DMS53 treated with DMSO at 0.1 percent for 48 hours (cell line): ENCODE data around the gene WDR91.

Source experiments
- DNase-seq: peaks from one replicate; lab custom pipeline; 2025; ENCODE audit not compliant: unreplicated experiment; lab: John Stamatoyannopoulos, UW

The WDR91 gene

DNA sequence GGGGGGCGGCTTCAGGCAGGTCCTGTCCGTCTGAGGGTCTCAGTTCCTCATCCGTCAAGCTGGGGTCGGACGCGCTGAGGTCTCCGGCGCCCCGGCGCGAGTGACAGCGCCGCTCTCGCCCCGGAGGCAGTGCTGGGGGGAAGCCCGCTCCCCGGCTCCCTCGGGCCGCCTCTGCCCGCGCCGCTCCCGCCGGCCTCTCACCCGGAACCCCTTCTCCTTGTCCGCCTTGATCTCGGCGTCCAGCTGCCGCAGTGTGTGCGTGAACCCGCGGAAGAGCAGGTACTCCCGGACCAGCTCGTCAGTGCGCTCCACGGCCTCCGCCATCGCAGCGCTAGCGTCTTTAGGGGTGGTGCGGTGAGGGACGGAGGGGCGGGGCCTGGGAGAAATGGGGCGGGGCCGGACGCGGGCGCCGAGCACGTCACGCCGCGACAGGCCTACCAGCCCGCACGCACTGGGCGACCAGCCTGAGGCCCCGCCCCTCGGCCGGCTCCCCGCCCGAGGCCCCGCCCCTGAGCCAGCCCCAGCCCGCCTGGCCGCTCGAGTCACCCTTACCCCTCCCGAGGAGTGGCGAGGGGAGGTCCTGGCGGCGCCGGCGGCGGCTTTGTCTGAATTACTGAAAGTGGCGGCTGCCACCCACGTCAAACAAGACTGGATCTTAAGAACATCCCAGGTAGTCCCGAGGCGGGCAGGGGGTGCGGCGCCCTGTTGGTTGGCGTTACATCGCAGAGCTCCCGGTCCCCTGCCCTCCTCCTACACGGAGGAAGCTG lies at the start of gene WDR91:
Gene WDR91 (minus strand): TSS at position 348 of the 767 bp plus-strand sequence. CDS start 24 bp downstream, at position 324.
- peak; percentile 87 for DNase-seq

GRCh38 chr7:135260470-135260869 lies 49.1 kb upstream of the WDR91 start:
- no peak for DNase-seq

DNA sequence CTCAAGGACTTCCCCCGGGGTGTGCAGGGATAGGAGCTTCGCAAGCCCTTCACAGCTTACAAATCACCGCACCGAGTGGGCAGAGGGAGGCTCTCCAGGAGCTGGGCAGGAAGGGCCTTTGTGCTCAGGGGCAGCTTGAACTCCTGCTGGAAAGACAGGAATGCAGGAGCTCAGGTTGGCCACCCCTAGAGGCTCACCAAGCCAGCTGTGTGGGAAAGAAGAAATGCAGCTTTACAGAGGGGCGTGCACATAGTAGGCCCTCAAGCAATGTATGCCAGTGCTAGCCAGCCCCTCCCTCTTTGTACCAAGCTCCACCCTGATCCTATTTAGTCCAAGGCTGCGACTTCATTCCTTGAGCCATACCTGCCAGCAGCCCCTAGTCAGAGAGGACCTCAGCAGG lies 48.4 kb upstream of the WDR91 start:
- DNase-seq = no peak

DNA sequence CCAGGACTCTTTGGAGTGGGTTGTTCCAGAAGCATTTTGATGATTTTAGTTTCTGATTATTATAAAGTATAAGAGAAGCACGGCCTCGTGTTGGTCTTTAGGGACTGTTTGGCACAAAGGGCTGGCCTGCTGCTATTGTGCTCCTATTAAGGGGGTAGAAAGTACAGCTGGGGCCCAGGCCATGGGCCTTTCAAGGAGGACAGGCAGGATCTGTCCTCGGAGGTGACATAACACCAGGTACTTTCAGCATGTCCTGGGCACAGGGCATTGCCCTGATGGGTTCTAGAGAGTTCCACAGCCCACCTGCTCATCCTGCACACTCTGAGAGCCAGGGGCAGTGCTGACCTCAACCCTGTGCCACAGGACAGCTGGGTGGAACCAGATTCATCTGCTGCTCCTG lies 47.3 kb upstream of the WDR91 start:
- DNase-seq = no peak

DNA sequence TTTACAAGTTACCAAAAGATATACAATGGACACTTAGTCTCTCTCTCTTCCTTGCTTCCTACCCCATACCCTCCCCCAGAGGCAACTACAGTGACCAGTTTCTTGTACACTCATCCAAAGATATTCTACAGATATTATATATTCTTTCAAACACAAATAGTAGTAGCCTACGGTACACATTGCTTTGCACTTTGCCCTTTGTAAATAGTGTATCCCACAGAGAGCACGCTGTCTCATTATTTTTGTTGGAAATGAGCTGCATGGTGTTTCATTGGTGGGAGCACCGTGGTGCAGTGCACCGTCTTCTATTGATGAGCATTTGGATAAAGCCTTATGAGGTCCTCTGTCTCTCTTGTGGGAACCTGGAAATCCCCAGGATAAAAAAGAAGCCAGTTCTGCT lies 46.5 kb upstream of the WDR91 start:
- DNase-seq = no peak

DNA sequence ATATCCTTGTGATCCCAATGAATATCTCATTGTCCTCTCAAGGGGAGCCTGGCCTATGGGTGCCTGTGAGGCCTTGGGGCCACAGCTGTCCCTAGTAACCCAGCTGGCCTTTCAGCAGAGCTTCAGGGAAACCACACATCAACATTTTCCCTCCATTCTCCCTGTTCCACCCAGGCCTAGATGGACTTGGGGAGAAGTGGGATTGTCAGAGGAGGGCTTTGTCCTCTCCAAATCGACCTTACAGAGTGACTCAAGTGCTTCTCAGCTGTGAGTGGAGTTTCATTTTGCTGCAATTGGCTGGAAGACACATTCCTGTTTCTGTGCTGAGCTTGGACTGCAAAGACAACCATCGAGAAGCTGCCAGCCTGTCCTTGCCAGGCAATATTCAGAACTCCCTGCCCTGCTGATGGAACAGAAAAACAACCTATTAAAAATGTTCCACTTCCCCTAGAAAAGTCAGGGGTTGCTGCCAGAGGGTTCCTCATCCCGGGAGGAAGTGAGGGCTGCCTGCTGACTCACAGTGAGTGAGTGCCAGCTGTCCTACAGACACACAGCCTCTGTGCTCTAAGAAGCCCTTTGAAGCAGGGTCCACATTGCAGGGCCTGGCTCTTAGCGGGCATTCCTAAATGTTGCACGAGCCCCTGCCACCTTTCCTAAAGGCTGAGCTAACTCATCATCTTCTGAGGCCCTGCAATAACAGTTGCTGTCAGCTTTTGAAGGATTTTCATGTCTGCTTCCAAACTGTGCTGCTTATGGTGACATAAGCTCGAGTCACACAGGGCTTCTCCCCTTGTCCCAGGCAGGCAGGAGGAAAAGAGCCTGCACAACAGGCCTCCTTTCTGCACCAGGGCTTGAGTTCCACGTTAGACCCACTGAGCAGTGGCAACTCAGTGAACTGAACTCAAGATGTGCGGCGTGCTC lies 42.8 kb upstream of the WDR91 start:
- peak; percentile 84 for DNase-seq

DNA sequence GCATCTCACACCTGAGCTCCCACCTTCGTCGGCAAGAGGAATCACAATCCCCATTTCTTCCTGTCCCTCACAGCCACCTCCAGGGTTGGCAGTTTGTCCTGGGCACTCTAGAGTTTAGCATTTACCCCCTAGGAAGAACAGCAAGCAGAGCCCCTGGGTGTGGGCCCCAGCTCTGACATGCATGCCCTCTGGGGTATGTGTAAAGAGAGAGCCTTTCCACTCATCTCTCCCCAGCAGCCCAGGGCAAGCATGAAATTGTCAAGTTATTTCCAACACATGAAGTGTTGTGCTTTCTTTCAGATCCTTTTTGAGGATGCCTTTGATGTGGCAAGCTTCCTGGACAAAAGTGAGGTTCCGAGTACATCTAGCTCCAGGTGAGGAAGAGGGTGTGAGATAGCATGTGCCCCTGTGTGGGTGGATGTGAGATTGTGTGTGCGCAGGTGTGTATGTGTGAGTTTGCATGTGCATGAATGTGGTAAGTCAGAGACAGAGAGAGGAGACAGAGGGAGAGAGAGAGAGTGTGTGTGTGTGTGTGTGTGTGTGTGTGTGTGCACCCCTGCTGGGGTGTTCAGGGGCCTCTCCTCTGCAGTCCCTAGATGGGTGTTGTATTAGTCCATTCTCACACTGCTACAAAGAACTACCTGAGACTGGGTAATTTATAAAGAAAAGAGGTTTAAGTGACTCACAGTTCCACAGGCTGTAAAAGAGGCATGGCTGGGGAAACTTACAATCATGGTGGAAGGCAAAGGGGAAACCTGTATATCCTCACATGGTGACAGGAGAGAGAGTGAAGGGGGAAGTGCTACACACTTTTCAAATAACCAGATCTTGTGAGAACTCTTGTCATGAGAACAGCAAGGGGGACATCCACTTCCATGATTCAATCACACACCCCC lies 40.4 kb upstream of the WDR91 start:
- DNase-seq = no peak

DNA sequence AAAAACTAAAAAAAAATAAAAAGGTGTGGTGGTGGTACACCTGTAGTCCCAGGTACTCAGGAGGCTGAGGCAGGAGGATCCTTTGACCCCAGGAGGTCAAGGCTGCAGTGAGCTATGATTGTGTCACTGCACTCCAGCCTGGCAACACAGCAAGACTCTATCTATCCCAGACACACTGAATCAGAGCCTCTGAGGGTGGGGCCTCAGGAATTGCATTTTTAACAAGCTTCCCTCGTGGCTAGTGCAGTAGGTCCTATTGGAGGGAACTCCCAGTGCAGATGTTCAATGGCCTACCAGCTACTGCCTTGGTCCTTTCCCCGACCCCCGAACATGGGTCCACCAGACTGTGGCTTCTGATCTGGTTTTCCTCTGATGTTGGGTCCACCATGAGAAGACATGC lies 37.2 kb upstream of the WDR91 start:
- DNase-seq = no peak

DNA sequence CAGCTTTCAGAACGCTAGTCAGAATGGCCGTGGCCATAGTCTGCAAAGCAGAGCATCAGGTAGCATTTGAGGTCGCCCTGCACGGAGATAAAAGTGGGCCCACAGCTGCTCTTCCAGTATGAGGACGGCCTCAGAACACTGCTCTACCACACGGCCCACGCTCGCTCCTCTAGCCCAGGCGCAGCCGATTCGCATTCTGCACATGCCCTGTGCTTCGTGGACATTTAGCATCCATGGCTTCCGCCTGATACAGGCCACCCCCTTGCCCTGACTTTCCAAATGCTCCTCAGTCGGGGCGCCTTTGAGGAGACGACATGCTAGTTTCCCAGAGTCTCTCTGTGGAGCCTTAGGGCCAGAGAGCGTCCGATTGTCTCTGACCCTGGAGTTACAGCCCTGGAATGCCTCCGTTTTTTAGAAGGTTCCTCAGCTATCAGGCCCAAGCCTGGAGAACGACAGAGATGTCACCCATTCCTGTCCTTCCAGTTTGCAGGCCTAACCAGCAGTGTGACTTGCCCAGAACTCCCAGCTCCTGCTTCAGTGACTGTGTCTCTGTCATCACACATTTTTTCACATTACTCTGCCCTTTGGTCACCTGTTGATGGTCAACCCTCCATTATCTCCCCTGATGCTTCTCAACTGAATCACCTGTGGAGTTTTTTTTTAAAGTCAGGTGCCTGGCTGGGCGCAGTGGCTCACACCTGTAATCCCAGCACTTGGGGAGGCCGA lies 36.6 kb upstream of the WDR91 start:
- DNase-seq = no peak

DNA sequence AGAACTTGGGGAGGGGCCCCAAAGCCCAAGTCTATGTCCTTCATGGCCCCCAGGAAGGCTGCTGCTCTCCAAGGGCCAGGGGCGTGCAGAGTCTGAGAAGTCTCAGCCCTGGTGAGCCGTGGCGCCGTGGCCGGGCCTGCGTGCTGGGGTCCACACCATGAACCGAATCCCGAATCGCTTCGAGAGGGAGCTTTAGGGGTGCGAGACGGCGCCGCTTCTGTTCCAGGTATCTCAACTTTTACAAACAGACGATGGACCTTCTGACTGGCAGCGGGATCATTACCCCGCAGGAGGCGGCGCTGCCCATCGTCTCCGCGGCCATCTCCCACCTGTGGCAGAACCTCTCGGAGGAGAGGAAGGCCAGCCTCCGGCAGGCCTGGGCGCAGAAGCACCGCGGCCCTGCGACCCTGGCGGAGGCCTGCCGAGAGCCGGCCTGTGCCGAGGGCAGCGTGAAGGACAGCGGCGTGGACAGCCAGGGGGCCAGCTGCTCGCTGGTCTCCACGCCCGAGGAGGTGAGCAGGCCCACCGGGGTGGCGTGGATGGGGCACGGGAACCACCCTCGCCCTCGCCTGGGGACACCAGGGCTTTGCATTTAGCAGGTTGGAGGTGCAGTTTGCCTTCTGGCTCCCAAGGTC lies 35.0 kb upstream of the WDR91 start:
- no peak for DNase-seq

- DNase-seq = no peak
Observed at GRCh38 chr7:135245226-135246190, 34.2 kb upstream of the WDR91 start.

- DNase-seq = no peak
Observed at GRCh38 chr7:135242096-135242684, 30.9 kb upstream of the WDR91 start.

- no peak for DNase-seq
Observed at GRCh38 chr7:135240441-135240840, 29.1 kb upstream of the WDR91 start.

DNA sequence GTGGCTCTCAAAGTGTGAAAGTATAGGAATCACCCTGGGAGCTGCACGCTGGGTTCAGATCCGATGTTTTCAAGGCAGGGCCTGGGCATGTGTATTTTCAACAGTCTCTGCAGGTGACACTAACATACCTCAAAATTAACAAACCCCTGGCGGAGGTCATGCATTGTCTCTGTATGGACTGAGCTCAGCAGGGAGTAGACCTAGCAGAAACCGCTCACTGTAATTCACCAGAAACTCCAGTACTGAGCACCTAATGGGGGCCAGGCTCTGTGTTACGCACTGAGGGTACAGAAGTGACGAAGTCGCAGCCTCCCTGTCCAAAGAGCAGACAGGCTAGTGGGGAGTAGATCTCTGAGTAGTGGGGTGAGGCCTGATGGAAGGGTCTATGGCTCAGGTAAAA lies 27.9 kb upstream of the WDR91 start:
- no peak for DNase-seq

DNA sequence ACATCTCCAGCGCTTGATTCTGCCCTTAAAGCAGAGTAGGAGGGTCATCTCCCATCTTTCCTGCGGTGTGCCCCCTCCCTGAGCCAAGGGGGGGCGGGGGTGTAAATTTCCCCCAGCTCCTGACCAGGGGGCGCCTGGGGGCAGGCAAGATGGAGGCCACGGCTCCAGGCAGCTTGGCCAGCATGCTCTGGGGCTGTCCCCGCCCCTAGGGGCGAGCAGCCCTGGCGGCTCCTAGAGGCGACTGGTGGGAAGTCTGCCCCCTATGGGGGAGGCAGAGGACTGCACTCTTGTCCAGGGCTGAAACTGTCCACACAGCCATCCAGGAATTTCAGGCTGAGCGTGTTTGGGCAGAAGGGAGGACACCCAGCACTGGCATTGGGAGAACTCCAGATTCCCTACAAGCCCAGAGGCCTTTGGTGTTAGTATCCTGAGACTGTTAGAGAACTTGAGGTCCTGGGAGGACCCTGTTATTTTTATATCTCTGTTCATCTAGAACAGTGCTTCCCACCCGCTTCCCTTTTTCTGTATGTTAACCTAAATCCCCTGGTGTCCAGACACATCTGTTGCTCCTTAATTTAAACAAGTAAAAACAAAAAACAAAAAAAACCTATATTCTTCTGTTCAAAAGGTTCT lies 26.9 kb upstream of the WDR91 start:
- DNase-seq = no peak

GRCh38 chr7:135236727-135237126 lies 25.4 kb upstream of the WDR91 start:
- DNase-seq = no peak

- no peak for DNase-seq
Observed at GRCh38 chr7:135235841-135236240, 24.5 kb upstream of the WDR91 start.

DNA sequence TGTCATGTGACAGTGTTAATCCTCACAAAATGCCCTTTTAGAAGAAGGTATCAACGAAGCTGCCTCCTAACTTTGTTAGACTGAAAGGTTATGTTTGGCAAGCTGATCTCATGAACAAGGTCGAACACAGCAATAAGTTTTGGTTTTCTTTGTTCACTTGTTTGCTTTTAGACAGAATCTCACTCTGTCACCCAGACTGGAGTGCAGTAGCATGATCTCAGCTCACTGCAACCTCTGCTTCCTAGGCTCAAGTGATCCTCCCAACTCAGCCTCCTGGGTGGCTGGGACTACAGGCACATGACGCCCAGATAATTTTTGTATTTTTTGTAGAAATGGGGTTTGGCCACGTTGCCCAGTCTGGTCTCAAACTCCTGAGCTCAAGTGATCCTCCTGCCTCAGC lies 23.4 kb upstream of the WDR91 start:
- no peak for DNase-seq
